Hepatic stellate cell (primary cell): ENCODE results near the gene SLC37A1.
"Not testable (repeated sequence)": the region's sequence is repeated elsewhere in the genome, so short reads cannot be mapped to it uniquely, and the experiment has no call there.

Experiments
- DNase-seq: peaks from one replicate; pipeline ENCODE4 v3.0.0; 2011; ENCODE audit warnings: low spot score

The SLC37A1 gene

GRCh38 chr21:42595283-42596187 is 81.9 kb downstream of the SLC37A1 start:
- DNase-seq: no peak

GRCh38 chr21:42596657-42597056 is 83.0 kb downstream of the SLC37A1 start:
- no peak for DNase-seq

- DNase-seq: no peak
These were observed 84.0 kb downstream of the SLC37A1 start for GRCh38 chr21:42597487-42598158.

- DNase-seq: no peak
These were observed 84.6 kb downstream of the SLC37A1 start for GRCh38 chr21:42598159-42598735.

GRCh38 chr21:42599486-42599885 is 85.8 kb downstream of the SLC37A1 start:
- no peak for DNase-seq

GRCh38 chr21:42599962-42600361 is 86.3 kb downstream of the SLC37A1 start:
- DNase-seq: no peak

- DNase-seq: no peak
These were observed 88.0 kb downstream of the SLC37A1 start for GRCh38 chr21:42601656-42602055.

- DNase-seq: no peak
These were observed 93.5 kb downstream of the SLC37A1 start for GRCh38 chr21:42607102-42607501.

GRCh38 chr21:42607525-42608102 is 94.0 kb downstream of the SLC37A1 start:
- DNase-seq: no peak

- DNase-seq: no peak
These were observed 94.8 kb downstream of the SLC37A1 start for GRCh38 chr21:42608446-42608845.

GRCh38 chr21:42609811-42610210 is 96.2 kb downstream of the SLC37A1 start:
- DNase-seq: no peak

GRCh38 chr21:42611852-42612251 is 98.2 kb downstream of the SLC37A1 start:
- DNase-seq: no peak

GRCh38 chr21:42612390-42612789 is 98.7 kb downstream of the SLC37A1 start:
- DNase-seq: no peak

- DNase-seq: no peak
These were observed 100.1 kb downstream of the SLC37A1 start for GRCh38 chr21:42613756-42614155.

- no peak for DNase-seq
These were observed 100.7 kb downstream of the SLC37A1 start for GRCh38 chr21:42614396-42614795.

- no peak for DNase-seq
These were observed 101.2 kb downstream of the SLC37A1 start for GRCh38 chr21:42614811-42615351.

- not testable (repeated sequence) for DNase-seq
These were observed 101.7 kb downstream of the SLC37A1 start for GRCh38 chr21:42615377-42615776.

- DNase-seq: no peak
These were observed 102.3 kb downstream of the SLC37A1 start for GRCh38 chr21:42615924-42616323.

GRCh38 chr21:42616446-42616845 is 102.8 kb downstream of the SLC37A1 start:
- no peak for DNase-seq

GRCh38 chr21:42616941-42617340 is 103.3 kb downstream of the SLC37A1 start:
- no peak for DNase-seq

- DNase-seq: no peak
These were observed 103.8 kb downstream of the SLC37A1 start for GRCh38 chr21:42617486-42617885.

GRCh38 chr21:42618707-42619102 is 105.1 kb downstream of the SLC37A1 start:
- no peak for DNase-seq
